Inferior parietal cortex (tissue), 1 donor: Measurements from ENCODE around the gene ASCL2.

Source experiments
- DNase-seq: peaks from one replicate; pipeline ENCODE4 v3.0.0-alpha.2; 2016; ENCODE audit errors: extremely low spot score

Gene ASCL2, protein sequence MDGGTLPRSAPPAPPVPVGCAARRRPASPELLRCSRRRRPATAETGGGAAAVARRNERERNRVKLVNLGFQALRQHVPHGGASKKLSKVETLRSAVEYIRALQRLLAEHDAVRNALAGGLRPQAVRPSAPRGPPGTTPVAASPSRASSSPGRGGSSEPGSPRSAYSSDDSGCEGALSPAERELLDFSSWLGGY

DNA sequence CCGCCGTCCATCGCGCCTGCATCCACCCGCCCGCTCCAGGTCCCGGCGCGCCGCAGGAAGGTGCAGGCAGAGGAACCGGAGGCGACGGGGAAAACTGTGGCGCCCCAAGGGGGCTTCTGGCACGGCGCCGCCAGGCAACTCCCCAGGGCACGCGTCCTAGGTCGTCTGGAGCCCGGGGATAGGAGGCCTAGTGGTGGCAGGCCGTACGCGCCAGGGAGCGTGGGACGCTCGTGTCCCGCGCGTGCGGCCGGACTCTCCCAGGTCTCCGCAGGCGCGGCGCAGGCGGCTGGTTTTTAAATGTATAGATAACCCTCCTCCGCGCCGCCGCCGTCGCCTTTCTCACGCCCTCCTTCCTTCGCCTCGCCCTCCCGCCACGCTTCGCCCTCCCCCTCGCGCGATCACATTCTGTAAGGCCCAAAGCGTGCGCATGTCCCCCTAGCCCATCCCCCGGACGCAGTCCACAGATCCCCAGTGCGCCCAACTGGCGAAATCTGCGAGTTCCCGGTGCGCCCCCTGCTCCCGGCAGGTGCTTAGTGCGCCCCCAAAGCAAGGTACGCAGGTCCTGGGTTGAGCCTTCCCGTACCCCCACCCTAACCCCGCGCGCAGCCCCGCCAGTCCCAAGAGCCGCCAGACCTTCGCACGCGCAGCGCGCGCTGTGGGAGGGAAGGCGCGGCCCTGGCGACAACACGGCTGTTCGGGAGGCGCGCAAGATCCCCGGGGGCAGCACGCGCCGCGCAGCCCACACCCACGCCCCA is at the start of gene ASCL2:
Gene ASCL2 (minus strand): TSS at position 267 of the 755 bp plus-strand sequence. CDS start 256 bp downstream, at position 11.
- no peak for DNase-seq

DNA sequence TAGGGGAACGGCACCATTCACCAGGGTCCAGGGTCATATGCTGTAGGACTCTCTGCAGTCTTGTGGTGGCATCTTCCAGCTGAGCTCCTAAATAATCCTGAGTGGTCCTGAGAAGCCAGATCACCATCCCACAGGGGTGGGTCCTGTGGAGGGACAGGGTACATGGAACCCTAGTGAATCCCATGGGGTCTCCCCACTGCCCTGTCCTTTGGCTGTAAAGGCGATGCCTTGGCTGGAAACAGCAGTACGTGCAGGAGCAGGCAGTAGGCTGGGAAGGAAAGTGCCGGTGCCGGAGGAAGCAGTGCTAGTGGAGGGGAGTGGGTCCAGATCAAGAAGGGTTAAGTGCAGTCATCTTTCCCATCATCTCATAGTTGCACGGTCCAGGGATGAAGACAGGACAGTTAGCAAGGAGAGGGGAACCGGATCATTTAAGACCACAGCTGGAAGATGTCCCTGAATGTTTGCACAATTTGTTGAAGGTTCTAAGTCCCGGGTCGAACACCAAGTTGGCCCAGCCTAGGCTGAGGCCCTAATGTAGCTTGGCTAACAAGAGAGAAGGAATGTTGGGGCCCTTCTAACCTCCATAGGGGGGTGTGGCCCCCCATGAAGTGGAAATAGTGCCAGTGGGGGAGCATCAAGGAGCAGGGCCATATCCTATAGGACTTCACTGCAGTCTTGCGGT is 49.5 kb upstream of the ASCL2 start:
- DNase-seq, result no peak

DNA sequence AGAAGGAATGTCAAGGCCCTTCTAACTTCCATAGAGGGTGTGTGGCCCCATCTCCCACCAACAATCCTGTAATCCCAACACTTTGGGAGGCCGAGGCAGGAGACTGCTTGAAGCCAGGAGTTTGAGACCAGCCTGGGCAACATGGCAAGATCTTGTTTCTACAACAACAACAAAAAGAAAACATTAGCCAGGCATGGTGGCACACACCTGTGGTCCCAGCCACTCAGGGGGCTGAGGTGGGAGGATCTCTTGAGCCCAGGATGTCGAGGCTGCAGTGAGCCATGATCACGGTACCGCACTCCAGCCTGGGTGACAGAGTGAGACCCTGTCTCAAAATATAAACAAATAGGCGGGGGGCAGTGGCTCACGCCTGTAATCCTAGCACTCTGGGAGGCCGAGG is 48.3 kb upstream of the ASCL2 start:
- no peak for DNase-seq

DNA sequence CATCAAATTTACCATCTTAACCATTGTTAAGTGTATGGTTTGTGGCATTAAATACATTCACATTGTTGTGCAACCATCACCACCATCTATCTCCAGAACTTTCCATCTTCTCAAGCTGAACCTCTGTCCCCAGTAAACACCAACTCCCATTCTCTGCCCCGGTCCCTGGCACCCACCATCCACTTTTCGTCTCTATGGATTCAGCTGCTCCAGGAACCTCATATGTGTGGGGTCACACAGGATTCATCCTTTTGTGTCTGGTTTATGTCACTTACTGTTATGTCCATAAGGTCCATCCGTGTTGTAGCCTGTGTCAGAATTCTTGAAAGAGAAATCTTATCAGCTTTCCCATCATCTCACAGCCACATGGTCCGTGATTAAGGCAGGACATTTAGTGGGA is 47.7 kb upstream of the ASCL2 start:
- DNase-seq, result no peak

DNA sequence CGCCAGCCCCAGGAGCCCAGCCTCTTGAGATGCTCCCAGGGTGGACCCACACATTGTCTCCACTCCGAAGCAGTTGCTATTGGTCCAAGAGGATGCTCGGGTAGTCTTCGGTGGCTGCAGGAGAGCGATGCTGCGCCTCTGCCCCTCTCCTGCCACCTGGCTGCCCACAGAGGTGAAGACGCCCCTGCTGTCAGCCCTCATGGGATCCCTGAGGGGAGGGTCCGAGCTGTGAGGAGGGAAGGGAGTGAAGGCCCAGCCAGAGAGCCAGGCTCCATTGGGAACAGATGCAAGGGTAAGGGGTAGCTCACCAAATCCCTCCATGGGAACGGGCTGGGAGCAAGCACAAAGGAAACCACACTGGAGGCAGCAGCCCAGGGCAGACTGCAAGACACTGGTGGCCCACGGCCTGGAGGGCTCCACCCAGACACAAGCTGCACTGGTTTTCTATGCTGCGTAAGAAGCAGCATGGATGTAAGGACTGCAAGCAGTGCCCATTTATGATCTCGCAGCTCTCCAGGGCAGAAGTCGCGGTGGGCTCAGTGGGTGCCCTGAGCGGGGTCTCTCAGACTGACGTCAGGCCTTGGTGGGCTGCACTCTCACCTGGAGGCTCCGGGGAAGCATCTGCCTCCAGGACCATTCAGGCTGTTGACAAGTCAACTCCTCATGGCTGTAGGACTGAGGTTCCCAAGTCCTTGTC is 47.1 kb upstream of the ASCL2 start:
- no peak for DNase-seq

DNA sequence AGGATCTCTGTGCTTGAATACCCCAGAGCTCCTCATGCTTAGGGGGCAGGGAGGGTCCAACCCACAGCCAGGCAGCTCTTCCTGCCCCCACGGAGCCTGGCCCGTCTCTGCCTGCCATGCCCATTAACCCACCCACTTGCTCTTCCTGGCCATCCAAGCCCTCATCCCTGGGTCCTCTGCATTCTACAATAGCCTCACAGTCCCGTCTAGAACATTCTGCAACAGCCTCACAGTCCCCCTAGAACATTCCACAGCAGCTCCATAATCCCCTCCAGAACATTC is 46.5 kb upstream of the ASCL2 start:
- no peak for DNase-seq

DNA sequence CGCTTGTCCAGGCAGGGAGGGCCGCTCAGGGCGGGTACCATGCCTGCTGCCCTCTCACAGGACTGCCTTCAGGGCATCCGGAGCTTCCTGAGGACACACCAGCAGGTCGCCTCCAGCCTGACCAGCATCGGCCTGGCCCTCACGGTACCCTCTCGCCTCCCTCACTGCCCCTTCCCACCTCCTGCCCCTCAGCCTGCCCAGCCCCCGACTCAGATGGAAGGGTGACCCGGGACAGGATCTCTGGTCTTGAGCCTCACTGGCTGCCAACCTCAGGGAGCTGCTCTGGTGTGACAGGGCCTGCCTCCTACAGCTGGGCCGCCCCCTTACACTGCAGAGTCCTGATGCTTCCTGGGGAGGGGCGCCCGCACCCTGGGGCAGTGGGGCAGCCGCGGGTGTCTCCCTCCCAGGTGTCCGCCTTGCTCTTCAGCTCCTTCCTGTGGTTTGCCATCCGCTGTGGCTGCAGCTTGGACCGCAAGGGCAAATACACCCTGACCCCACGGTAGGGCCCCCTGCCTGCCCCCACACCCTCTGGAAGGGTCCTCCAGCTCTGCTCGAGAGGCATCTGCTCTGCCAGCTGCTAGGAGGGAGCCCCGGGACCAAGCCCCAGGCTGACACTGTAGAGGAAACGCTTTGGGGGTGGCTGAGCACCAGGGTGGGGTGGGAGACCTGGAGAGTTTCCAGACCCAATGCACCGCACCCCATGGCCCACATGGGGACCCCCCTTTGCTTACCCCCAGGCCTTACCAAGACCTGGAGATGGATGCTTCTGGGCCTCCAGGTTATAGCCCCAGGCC is 46.0 kb upstream of the ASCL2 start:
- no peak for DNase-seq

DNA sequence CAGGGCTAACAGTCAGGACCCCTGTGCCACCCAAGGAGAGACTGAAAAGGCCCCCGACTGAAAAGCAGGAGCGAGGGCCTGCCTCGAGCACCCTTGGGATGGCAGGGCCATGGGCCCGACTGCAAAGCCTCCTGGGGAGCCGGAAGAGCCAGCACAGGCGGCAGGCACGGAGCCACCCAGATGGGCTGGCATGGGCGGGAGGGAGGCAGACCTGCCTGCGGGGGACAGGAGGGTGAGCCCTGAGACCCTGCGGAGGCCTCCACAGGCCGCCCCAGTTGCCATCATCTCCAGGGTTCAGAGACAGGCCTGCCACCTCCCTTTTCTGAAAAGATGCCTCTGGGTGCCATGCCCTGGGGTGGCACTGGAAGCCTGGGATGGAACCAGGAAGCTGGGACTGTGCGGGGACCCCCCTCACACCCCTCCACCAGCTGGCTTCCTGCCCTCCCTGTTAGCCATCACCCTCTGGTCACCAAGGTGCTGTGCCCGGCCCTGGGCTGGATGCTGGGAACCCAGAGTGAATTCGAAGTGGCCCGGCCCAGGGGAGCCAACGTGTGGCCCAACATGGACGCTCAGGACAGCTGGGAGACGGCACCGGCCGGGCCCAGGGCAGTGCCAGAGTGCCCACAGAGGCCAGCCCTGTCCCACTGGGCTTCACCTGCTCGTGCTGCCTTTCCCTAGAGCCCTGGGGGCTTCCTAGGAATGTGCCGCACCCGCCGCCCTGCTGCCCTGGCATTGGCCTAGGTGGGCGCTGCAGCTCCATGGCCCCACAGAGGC is 45.2 kb upstream of the ASCL2 start:
- no peak for DNase-seq

DNA sequence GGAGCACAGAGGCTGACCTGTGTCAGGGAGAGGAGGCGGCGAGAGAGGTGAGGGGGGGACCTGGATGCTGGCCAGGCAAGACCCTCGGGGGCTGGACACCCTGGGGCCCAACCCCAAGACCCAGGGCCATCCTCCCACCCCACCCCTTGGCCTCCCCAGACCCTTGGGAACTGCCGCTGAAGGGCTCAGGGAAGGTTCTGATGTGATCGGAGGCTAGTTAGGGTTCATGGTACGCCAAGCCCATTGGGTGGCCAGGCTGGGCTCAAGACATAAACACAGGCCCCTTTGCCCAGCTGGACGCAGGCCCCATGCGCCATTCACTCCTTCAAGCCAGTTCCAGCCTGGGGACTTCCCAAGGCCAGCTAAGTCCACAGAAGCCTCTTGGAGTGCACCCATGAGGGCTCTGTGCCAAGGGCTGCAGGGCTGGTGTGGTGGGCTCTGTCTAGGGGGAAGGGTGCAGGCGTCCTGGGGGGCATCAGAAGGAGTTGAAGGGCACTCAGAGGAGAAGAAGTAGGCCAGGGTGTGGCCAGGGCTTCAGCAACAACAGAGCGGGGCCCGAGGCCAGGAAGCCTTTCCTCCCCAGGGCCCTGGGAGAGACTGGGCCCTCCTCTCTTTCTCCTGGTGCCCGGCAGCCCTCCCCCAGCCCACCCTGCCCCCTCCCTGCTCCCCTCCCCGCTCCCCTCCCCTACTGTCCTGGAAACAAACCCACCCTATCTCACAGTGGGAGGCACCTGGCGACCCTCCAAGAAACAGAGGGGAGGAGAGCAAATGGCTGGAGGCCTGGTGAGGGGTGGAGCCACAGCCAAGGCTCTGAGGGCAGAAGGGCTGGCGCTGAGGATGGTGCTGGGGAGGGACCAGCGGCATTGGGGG is 44.4 kb upstream of the ASCL2 start:
- DNase-seq, result peak; percentile 34

DNA sequence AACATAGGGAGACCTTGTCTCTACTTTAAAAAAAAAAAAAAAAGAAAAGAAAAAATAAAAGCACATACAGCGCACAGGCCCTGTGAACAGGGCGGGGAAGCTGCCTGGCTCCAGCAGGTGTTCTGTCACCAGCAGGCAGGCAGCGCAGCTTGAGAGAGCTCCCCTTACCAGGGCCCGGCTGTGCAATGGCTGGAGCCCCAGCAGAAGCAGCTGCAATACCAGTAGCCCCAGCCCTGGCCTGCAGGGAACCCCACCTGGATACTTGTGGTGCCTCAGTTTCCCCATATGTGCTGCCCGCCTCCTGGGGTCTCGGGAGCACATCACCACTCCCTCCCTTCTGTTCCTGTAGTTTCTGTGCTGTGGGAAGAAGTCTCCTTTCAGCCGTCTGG is 43.7 kb upstream of the ASCL2 start:
- no peak for DNase-seq

DNA sequence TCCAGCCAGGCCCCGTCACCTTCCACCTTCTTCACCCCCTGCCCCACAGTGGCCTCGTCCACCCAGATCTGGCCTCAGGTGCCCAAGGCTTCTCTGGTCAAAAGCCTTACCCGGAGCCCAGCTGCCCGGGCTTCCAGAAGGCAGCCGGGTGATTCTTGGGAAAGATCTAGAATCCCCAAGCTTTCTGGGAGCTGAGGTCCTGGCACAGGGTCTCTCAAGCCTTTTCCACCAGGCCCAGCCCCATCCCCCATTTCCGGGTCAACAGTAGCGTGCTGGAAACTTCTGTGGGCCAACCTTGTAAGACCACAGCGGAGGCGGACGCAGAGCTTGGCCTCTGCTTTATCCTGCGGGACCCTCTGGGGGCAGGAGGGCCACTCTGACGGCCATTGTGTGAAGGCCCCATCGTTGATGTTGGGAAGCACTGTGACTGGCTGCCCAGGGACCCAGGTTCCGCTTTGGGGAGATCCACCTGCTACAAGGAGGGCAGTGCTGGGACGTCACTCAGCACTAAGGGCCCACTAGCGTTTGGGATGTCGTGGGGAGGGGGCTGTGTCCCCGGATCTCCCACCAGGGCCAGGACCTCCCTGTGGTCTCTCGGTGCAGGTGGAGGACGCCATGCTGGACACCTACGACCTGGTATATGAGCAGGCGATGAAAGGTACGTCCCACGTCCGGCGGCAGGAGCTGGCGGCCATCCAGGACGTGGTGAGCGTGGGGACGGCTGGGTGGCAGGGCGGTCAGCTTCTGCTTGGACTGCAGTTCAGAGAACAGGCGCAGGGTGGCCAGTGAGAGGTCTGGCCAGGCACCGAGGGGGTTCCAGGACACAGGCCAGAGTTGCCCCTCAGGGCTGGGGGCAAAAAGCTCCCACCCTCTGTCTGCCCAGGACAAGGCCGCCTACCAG is 42.9 kb upstream of the ASCL2 start:
- DNase-seq, result no peak

DNA sequence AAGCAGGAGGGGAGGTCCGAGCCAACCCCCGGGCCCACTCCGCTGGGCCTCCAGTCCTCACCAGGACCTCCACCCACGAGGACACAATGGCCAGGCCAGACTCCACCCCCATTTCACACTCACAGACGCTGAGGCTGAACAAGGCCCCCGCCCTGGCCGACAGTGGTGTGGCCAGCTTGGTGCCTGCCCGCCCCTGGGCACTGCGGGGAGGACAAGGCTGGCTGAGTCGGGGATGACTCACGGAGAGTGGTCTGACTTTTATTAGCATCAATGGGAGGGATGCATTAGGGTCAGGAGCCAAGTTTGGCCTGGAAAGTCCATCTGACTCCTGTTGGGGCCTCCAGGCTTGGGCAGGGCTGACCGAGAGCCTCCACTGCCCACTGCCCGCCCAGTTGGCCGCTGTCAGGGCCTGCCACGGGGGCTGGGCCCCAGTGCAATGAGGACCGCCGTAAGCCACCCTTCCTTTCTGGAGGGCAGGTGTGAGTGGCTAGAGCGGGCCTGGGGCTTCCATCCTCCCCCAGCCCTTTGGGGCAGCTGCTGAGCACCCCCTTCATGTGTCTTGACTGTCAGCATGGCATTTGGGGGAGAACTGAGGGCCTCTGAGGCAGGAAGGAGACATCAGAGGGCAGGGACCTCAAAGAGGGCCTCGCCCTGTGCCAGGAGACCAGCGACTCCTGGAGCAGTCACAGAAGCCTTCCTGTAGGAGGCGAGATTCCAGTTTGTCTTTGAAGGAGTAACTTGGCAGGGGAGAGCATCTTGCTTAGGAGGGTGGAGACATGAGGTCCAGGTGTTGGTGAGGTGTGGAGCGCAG is 42.0 kb upstream of the ASCL2 start:
- no peak for DNase-seq

DNA sequence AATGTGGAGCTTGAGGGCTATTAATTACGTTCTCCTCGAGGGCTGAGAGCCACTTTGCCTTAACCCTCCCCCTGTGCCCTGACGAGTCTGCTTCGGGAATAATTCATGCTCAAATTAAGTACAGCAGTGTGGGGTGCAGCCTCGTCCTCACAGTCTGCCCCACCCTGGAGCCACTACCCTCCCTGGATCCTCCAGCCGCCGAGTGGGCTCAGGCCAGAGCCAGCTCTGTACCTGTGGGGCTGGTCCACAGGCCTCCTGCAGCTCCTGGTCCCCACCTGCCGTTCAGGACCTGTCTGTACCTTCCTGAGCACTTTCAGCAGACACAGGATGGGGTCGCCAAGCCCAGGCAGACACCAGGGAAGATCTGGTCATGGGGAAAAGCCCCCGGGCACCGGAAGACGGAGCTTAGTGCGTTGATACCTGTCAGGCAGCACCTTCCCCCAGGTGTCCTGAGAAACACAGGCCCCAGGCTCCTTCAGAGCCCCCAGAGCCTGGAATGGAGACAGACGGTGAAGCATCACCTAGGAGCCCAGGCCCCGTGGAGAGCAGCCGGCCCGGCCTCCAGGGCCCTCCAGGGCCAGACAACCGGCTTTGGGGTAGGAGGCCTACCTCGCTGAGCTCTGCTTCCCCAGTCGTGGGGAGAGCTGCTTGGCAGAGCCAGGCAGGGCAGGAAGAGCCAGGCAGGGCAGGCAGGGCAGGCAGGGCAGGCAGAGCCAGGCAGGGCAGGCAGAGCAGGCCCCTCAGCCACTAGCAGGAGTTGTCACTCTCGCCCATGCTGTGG is 41.2 kb upstream of the ASCL2 start:
- no peak for DNase-seq

DNA sequence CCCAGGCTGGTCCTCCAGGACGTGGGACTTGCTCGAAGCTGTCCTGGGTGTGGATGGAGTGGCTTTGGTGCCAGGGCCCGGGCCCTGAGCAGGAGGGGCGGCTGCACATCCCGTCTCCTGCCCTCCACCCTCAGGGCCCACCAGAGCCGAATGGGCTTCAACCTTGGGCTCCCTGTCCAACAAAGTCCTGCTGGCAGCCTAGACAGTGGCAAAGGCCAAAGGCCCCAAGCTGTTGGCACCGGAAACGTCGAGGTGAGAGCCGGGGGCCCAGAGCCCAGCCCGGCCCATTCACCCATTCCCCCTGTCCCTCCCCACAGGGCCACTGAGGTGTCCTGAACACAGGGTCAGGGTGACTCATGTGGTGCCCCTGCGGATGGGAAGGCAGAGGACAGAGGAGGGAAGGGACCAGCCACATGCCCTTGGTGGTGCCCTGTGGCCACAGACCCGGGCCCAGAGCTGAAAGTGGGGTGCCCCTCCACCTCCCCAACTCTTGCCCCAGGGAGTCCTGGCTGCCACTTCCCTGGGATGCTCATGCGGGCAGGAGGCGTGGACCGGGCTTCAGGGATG is 40.5 kb upstream of the ASCL2 start:
- DNase-seq, result no peak

DNA sequence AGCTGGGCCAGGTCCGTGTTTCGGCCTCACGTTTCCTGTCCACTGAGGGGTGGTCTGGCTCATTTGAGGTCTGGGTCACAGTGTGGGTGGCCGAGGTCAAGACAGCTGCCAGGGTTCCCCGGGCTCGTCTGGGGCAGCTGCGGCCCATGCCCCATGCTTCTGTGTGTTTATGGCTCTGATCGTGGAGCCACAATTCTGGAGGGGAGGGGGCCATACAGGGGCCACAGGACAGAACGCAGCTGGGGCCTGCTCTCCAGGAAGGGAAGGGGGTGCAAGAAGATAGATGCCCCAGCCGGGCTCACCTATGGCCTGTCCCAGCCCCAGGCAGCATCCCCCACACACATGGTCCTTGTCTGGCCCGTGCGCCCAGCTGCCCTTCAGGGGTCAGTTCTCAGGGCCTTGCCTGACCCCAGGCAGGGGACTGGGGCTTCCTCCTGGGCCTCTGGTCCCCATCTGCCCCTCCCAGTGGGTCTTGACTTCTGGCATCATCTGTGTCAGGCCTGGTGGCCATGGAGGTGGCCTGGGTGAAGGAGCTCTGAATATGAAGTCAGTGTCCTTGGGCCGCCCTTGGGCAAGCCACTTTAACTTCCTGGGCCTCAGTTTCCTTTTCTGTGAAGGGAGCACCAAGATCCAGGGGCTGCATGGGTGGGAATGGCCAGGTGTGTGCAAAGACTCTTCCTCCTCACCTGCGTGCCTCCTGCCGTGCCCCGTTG is 39.8 kb upstream of the ASCL2 start:
- DNase-seq, result no peak
